HG03066 (cell line): Measurements from ENCODE around the gene SLC25A40.
A peak's percentile ranks its signal among the peaks of the same experiment; 100 is the strongest.
"Not testable (repeated sequence)": the region's sequence is repeated elsewhere in the genome, so short reads cannot be mapped to it uniquely, and the experiment has no call there.

Source experiments
- ATAC-seq: cut with Tn5 transposase; IDR thresholded peaks from one replicate; pipeline ENCODE4 v1.9.1; 2021; ENCODE audit warnings: low read depth; ENCODE audit not compliant: unreplicated experiment

SLC25A40 gene, protein sequence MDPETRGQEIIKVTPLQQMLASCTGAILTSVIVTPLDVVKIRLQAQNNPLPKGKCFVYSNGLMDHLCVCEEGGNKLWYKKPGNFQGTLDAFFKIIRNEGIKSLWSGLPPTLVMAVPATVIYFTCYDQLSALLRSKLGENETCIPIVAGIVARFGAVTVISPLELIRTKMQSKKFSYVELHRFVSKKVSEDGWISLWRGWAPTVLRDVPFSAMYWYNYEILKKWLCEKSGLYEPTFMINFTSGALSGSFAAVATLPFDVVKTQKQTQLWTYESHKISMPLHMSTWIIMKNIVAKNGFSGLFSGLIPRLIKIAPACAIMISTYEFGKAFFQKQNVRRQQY

DNA sequence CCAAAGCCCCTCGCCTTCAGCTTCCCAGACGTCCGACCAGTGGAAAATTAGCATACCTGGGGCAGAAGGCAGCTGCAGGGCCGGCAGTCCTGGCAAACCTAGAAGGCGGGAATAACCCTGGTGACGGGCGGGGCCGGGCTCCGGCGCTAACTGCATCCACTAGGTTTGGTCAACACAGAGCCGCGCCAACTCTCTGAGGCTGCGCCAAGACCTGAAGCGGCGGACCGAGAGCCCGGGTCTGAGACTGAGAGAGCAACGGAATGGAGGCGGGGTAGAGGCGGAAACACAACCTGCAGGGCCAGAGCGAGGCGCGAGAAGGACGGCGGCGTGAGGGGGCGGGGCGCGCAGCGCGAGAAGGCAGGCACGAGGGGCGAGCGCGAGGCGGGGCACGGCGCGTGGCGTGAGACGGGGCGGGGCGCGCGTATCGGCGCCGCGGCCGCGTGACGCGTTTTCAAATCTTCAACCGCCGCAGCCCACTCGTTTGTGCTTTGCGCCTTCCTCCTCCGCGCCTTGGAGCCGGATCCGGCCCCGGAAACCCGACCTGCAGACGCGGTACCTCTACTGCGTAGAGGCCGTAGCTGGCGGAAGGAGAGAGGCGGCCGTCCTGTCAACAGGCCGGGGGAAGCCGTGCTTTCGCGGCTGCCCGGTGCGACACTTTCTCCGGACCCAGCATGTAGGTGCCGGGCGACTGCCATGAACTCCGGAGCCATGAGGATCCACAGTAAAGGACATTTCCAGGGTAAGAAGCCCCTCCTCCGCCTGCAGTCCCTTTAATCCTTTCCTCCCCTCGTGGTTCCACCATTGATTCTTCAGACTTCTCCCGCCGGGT lies at the start of gene SLC25A40, which contains the start of gene DBF4:
SLC25A40 (minus strand) TSS at position 321 of the 829 bp plus-strand sequence. CDS start 17,633 bp downstream, outside the sequence.
DBF4 (plus strand) TSS at position 454 of the 829 bp plus-strand sequence; CDS start at position 694, 240 bp downstream.
- peak; percentile 86 for ATAC-seq

DNA sequence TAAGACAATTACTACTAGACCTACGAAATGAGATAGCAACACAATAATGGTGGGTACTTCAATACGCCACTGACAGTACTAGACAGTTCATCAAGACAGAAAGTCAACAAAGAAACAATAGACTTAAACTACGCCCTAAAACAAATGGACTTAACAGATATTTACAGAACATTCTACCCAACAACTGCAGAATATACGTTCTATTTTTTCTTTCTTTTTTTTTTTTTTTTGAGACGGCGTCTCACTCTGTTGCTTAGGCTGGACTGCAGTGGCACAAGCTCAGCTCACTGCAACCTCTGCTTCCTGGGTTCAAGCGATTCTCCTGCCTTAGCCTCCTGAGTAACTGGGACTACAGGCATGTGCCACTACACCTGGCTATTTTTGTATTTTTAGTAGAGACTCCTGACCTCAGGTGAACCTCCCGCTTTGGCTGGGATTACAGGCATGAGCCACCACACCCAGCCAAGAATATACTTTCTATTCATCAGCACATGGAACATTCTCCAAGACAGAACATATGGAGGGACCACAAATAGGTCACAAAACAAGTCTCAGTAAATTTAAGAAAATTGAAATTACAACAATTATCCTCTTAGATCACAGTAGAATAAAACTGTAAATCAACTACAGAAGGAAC lies 46.7 kb upstream of the SLC25A40 start:
- not testable (repeated sequence) for ATAC-seq

DNA sequence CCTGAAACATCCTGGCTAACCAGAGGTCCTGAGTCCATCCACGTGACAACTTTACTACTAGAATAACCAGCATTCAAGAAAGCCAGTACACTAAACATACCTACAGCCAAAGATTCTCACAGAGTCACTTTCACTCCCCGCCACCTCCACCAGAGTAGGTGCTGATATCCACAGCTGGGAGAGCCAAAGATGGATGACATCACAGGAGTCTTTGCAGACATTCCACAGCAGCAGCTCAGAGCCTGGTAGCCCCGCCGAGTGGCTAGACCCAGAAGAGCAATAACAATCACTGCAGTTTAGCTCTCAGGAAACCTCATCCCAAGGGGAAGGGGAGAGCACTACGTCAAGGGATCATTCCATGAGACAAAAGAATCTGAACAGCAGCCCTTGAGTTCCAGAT lies 44.4 kb upstream of the SLC25A40 start:
- ATAC-seq: no peak

DNA sequence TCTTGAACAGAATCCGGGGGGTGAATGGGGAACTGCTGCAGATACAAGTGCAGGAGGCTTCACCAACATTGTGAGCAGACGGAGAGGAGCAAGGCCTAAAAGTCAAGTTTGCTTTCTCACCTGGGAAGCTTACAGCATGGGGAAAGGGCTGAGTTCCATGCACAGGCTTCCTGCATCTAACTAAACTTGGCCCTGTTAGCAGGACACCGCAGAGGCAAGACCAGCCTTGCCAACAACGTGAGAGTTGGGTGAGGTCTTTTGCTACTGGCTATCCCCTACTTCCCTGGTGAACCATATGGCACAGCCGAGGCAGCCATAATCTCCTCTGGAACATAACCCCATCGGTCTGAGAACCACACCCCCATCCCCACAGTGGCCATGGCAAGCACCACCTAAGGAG lies 43.7 kb upstream of the SLC25A40 start:
- no peak for ATAC-seq

DNA sequence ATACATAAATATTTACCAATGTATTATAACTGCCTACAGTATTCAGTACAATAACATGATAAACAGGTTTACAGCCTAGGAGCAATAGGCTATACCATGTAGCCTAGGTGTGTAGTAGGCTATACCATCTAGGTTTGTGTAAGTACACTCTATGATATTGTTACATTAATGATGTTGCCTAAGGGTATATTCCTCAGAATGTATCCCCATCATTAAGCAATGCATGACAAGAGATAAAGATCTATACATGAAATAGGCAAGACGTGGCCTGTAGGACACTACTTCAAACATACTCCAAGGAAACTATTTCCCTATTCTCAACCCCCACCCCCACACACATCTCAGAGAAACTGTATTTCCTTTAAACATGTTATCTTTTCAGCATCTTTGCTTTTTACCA lies 42.6 kb upstream of the SLC25A40 start:
- ATAC-seq: no peak

DNA sequence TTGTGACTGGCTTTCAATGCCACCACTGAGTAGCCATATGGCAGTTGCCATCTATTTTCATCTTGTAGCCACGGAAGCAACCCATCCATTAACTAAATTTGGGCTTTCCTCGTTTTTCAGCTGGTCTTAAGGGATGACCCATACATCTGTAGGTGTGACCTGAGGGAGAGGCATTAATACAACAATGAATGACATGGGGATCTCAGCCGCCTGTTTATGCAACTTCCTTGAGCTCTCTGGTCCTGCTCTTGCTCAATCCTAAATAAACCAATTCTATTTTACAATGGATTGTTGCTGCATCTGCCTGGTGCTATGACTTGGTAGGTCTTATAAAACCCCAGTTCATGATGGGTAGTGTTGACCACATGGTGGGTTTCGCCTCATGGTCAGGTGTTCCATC lies 36.0 kb upstream of the SLC25A40 start:
- ATAC-seq: no peak

DNA sequence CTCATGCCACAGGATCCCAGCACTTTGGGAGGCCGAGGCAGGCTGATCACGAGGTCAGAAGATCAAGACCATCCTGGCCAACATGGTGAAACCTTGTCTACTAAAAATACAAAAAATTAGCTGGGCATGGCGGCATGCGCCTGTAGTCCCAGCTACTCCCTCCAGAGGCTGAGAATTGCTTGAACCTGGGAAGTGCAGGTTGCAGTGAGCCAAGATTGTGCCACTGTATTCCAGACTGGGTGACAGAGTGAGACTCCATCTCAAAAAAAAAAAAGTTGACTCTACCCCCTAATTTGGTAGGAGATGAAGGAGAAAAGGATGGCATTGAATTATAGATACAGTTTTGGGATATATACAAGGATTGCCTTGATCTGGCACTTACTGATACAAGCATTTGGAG lies 32.7 kb upstream of the SLC25A40 start:
- ATAC-seq: not testable (repeated sequence)

DNA sequence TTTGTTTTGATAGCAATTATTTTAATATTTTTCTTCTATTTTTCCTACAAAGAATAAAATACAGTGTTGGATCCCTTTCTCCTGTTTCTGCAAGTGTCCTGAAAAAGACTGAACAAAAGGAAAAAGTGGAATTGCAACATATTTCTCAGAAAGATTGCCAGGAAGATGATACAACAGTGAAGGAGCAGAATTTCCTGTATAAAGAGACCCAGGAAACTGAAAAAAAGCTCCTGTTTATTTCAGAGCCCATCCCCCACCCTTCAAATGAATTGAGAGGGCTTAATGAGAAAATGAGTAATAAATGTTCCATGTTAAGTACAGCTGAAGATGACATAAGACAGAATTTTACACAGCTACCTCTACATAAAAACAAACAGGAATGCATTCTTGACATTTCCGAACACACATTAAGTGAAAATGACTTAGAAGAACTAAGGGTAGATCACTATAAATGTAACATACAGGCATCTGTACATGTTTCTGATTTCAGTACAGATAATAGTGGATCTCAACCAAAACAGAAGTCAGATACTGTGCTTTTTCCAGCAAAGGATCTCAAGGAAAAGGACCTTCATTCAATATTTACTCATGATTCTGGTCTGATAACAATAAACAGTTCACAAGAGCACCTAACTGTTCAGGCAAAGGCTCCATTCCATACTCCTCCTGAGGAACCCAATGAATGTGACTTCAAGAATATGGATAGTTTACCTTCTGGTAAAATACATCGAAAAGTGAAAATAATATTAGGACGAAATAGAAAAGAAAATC lies 31.2 kb upstream of the SLC25A40 start:
- not testable (repeated sequence) for ATAC-seq

DNA sequence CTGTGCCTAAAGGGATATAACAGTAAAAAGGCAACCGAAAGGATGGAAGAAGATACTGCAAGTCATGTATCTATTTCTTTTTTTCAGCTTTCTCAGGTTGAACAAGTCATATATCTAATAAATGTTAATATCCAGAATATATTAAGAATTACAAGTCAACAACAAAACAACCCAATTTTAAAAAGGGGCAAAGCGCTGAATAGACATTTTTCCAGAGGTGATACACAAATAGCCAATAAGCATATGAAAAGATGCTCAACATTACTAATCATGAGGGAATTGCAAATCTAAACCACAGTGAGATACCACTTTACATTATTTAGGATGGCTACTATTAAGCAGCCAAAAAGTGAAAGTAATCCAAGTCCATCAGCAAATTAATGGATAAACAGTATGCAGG lies 23.1 kb upstream of the SLC25A40 start:
- ATAC-seq: no peak

DNA sequence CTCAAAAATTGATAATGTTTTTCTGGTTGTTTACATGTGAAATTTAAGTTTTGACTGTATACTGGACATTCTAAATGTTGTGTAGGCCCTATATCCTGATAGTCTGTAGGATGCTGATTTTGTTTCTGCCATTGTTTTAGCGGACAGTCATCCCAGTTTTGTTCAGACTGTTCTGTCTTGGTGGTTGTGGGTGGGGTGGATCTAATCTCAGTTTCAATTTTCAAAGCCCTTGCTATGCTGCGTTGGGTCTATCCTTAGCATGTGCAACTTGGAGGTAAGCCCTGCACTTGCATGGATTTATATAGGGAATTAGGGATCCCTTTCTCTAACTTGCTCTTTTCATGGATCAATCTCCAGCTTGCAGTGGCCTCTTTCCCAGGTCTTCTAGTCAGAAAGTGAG lies 19.2 kb upstream of the SLC25A40 start:
- ATAC-seq: no peak

DNA sequence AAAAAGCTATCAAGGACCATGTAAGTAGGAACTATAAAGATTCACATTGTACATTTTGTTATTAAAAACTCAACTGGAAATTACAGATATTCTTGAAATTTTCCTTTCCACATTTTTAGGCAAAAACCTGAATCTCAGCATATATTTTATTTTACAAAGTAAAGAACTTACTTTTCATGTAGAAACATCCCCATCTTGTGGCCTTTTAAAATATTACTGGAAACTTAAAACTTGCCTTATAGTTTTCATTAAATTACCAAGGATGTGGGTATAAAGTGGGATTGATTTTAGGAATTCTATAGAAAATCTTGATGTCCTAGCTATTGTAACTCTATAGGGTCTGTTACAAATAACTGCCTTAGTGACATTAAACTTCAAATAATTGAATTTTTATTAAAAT lies 10.7 kb upstream of the SLC25A40 start:
- no peak for ATAC-seq

DNA sequence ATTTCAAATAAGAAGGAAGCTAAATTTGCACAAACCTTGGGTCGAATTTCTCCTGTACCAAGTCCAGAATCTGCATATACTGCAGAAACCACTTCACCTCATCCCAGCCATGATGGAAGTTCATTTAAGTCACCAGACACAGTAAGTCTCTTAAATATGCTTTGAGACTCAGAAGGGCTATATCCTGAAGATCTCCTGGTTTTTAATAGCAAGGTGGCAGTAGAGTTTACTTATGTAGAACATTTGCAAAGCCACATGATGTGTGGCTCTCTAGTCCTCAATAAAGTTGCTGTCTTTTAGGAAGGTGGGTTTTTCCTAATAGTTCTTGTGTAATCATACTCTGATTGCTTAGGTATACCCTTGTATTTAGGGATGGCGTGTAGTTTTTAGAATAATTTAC lies 8.9 kb upstream of the SLC25A40 start:
- ATAC-seq: no peak

DNA sequence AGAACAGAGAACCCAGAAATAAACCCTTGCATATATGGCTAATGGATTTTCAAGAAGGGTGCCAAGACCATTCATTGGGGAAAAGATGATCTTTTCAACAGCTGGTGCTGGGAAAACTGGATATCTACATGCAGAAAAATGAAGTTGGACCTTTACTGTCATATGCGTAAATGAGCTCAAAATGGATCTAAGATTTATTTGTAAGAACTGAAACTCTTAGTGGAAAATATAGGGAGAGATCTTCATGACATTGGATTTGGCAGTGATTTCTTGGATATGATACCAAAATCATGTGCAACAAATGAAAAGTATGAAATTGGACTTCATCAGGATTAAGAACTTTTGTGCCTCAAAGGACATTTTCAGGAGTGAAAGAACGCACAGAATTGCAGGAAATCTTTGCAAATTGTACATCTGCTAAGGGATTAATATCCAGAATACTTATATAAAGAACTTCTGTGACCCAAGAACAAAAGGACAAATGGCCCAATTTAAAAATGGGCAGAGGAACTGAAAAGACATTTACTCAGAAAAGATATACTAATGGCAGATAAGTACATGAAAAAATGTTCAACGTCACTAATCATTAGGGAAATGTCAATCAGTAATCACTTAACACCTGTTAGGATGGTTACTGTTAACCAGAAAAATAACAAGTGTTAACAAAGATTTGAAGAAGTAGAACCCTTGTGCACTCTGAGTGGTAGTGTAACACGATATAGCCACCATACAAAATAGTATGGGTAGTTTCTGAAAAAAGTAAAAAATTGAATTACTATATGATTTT lies 6.2 kb upstream of the SLC25A40 start:
- ATAC-seq: no peak

DNA sequence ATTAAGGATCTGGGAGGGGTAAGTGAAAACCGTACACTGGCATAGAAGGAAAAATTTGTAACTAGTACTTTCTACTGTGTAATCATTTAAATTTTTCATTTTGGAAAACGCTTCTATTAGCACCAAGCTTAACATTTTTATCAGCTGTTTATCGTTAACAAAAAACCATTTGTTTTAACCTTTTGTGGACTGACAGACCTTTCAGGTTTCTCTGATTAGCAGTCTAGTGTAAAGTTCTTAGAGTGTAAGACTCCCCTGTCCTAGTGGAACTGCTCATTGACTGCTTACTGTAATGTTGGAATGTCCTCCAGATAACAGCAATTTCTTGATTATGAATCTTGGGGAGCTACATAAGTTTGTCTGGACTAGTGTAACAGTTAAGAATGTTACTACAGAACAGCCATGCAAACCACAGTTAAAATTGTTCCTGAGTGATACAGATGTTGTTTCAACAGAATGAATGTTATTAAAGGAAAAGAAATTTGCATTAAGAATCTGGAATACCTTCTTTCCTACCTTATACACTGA lies 2.1 kb upstream of the SLC25A40 start:
- no peak for ATAC-seq

DNA sequence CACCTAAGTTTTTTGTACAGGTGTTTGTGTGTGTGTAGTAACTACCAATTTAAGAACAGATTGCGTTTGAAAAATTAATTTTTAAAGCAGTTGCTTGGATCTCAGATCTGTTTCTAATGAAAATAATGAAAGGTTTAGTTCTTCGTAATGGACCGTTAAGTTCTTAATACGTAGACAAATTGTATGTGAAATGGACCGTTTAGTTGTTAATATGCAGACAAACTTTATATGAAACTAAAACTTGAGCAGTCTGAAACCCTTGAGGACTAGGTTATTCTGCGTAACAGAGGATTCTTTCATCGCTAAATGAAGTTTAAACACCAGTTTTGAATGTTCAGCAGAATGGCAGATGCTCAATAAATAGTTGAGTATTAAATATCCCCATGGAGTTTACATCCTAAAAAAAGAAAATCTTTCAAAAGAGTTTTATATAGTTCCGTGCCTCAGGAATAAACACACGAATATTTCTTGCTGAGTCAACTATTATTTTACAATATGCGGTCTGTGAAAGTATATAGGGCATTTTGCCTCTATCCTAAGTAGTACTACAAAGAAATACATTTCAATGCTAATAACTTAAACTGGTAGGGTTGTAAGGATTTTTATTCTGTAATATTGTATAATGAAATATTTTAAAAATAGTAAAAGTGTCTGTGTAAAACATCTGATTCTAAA lies 1.3 kb upstream of the SLC25A40 start:
- ATAC-seq: no peak

DNA sequence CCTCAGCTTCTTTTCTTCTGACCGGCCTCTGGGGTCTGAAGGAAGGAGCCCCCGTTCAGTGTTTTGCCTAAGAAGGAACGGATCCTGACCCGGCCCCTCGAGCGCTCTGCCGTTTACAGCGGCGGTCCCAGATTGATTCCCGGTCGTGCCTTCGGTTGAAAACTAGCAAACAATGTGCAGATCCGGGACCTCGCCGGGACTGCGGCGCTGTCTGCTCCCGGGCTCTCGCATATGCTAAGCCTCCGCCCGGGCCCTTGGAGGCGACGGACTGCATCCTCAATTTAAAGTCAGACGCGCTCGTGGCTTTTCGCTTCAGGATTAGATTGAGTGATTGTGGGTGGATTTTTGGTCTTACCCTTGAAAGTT lies 692 bp upstream of the SLC25A40 start:
- ATAC-seq: peak; percentile 11

DNA sequence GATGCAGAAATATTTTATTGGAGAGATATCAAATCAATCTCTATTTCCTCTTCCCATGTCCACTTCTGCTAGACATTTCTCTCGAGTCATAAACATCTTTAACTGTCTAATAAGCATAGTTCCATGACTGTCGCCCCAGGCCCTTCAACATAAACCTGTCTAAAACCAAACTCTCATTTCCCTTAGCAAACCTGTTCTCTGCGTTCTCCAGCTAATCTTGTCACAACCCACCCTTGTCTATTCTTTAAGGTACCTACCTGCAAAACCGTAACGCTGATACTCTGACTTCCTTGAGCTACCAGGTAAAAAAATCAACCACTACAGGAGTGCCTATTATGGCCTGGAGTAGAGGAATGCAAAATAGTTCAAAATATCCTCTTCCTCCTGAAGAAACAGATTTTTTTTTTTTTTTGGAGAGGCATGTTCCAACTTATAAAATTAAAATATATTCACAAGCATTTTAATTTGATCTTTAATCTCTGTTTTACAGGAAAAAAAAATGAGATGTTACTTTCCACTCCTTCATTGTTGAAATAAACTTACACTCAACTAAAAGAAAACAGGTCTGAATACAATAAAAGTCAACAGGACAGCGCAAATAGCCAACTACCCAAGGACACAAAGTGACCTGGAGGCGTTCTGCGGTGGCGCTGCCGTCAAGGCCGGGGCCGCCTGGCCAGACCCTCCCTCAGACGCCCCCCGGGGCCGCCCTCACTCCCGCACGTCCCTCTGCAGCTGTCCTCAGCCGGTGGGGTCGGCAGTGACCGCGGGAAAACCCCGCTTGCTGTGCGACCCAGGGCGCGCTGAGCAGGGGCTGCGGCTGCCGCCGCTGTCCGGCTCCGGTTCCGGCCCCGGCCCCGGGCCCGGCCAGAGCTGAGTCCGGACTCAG lies 765 bp downstream of the SLC25A40 start:
- peak; percentile 16 for ATAC-seq

DNA sequence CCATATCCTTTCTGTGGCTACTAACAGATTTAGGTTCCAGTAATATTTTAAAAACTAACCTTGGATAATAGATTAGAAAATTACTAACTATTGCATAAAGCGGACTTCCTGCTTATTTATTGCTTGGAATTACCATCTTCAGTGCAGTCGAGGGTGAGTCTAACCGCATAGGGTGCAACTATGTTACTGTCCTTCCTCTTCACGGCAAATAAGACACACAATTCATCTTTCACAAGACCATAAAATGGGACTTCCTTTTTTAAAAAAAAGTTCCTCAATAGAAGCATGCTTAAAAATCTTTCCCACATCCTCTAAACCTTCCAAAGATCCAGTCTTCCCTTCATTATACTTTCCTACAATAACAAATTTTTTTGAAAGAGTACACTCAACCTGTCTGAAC lies 2.1 kb downstream of the SLC25A40 start:
- ATAC-seq: no peak
